HepG2 (cell line): ENCODE data around the gene SEC31B. TPM values are rescaled to one million over a fixed set of nuclear protein-coding genes. Genes with fewer than 3 reads are reported as not detected.

ENCODE experiments used
- ESRRA ChIP-seq: sonication (generic); formaldehyde crosslinking; IDR thresholded peaks from 2 replicates; pipeline ENCODE4 v1.5.1; 2020; ENCODE audit warnings: mild to moderate bottlenecking, low read depth, missing genetic modification reagents
- JUND ChIP-seq: sonication (generic); formaldehyde crosslinking; IDR thresholded peaks from 2 replicates; pipeline ENCODE4 v1.8.0; 2022; ENCODE audit warnings: mild to moderate bottlenecking, missing genetic modification reagents
- KDM2A ChIP-seq: sonication (generic); formaldehyde crosslinking; IDR thresholded peaks from 2 replicates; pipeline ENCODE4 v1.4.0; 2020; ENCODE audit warnings: low read depth, missing genetic modification reagents, borderline replicate concordance
- SRY ChIP-seq: sonication (generic); formaldehyde crosslinking; IDR thresholded peaks from 2 replicates; pipeline ENCODE4 v1.8.0; 2022; ENCODE audit warnings: mild to moderate bottlenecking, missing genetic modification reagents
- ZNF282 ChIP-seq: fragments of 450-650 bp; IDR thresholded peaks from 2 replicates; pipeline ENCODE4 v1.6.1; 2018; ENCODE audit not compliant: partially characterized antibody
- ZNF607 ChIP-seq: sonication (generic); formaldehyde crosslinking; IDR thresholded peaks from 2 replicates; pipeline ENCODE4 v1.5.1; 2020; ENCODE audit warnings: missing genetic modification reagents, mild to moderate bottlenecking, borderline replicate concordance
- polyA plus RNA-seq, 8 experiments: library from polyadenylated mRNA; depleted of rRNA in 3 of 8; stranded (reverse) in 7 of 8; unstranded in 1 of 8; fragments of >200 nt; fragmentation: Illumina TruSeq in 4 of 8; extraction: Trizol in 4 of 8; gene quantifications; 2 replicates each; pipeline versions ENCODE4 v1.2.1 to v1.2.3, GENCODE V29; 2011 to 2016; ENCODE audit warnings: low read depth in 4 of 8, missing spikeins in 1 of 8, mixed read lengths in 1 of 8; ENCODE audit not compliant: insufficient read depth in 1 of 8
- total RNA-seq, 5 experiments: library from RNA; depleted of rRNA; stranded (reverse); fragments of >200 nt; fragmentation: Illumina TruSeq; extraction: Trizol; gene quantifications; 2 replicates each; pipeline ENCODE4 v1.2.3, GENCODE V29; 2016; ENCODE audit warnings: low read depth in 1 of 5
- TF ChIP-seq, protein P1 (sequence below), 2 experiments: fragments of 450-650 bp in 1 of 2; sonication (generic) in 1 of 2; formaldehyde crosslinking in 1 of 2; IDR thresholded peaks; 2 replicates each; pipeline versions ENCODE4 v1.6.1 to v1.8.0; 2016 to 2022; ENCODE audit warnings: antibody characterized with exemption in 1 of 2, mild to moderate bottlenecking in 1 of 2, missing genetic modification reagents in 1 of 2
- TF ChIP-seq, protein P2 (sequence below): sonication (generic); formaldehyde crosslinking; IDR thresholded peaks from 2 replicates; pipeline ENCODE4 v1.9.0; 2021; ENCODE audit warnings: missing genetic modification reagents, borderline replicate concordance
- TF ChIP-seq, protein P3 (sequence below): sonication (generic); formaldehyde crosslinking; IDR thresholded peaks from 2 replicates; pipeline ENCODE4 v1.8.0; 2022; ENCODE audit warnings: missing genetic modification reagents, mild to moderate bottlenecking, borderline replicate concordance
- TF ChIP-seq, protein P4 (sequence below): sonication (generic); formaldehyde crosslinking; IDR thresholded peaks from 2 replicates; pipeline ENCODE4 v1.4.0; 2020; ENCODE audit warnings: missing genetic modification reagents

SEC31B gene
- total and polyA plus RNA-seq, 2 of the 13 experiments (the other 11 are each of a cell fraction or from before 2014, with no cell fraction given) = 2.0 to 8.3 TPM

DNA sequence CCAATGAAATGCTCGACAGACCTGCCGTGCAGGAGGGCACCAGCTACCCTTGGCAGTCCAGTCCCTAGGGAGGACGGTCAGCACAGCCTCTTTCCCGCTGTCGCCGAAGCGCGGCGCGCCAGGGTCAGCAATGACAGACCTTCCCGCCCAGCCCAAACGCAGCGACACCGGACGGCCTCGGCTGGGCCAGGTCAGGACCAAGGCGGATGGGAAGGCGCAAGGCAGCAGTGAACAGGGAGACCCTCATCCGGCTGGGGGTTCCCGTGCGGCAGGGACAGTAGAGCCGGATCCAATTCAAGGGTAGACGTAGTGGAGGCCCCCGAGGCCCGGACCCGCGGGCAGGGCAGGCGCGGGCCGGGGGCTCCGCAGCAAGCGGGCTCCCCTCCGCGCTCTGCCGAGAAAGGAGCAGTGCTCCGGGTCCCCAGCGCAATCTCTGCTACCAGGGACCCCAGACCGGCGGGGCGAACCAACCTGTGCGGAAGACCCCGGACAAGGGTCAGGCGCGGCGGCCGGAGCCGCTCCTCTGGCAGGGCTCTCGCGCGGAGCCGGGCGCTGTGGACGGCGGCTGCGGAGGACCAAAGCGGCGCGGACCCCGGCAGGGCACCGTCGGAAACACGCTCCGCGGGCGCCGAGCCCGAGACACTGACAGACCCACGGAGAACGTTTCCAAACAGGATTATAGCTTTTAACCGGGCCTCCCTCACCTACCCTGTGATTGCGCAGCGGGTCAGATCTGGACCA, at the start of gene SEC31B (continued):
- TF ChIP-seq, protein P1, sequence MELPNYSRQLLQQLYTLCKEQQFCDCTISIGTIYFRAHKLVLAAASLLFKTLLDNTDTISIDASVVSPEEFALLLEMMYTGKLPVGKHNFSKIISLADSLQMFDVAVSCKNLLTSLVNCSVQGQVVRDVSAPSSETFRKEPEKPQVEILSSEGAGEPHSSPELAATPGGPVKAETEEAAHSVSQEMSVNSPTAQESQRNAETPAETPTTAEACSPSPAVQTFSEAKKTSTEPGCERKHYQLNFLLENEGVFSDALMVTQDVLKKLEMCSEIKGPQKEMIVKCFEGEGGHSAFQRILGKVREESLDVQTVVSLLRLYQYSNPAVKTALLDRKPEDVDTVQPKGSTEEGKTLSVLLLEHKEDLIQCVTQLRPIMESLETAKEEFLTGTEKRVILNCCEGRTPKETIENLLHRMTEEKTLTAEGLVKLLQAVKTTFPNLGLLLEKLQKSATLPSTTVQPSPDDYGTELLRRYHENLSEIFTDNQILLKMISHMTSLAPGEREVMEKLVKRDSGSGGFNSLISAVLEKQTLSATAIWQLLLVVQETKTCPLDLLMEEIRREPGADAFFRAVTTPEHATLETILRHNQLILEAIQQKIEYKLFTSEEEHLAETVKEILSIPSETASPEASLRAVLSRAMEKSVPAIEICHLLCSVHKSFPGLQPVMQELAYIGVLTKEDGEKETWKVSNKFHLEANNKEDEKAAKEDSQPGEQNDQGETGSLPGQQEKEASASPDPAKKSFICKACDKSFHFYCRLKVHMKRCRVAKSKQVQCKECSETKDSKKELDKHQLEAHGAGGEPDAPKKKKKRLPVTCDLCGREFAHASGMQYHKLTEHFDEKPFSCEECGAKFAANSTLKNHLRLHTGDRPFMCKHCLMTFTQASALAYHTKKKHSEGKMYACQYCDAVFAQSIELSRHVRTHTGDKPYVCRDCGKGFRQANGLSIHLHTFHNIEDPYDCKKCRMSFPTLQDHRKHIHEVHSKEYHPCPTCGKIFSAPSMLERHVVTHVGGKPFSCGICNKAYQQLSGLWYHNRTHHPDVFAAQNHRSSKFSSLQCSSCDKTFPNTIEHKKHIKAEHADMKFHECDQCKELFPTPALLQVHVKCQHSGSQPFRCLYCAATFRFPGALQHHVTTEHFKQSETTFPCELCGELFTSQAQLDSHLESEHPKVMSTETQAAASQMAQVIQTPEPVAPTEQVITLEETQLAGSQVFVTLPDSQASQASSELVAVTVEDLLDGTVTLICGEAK (IDR thresholded peaks at IDR 0.05) = no peak
- TF ChIP-seq, protein P1 (CRISPR knock-in tag; IDR thresholded peaks at IDR 0.05) = peak; percentile 21; the same call in 1 of the 2 replicates
- TF ChIP-seq SRY (peak; percentile 57; the same call in 1 of the 2 replicates), JUND (CRISPR knock-in tag) (no peak), ZNF607 (CRISPR knock-in tag) (peak; percentile 72; the same call in 1 of the 2 replicates), KDM2A (CRISPR knock-in tag) (peak; percentile 93), ZNF282 (no peak), ESRRA (CRISPR knock-in tag) (0 out of 2 replicates have a peak, but pooled peaks have one; percentile 44)
- TF ChIP-seq, protein P2, sequence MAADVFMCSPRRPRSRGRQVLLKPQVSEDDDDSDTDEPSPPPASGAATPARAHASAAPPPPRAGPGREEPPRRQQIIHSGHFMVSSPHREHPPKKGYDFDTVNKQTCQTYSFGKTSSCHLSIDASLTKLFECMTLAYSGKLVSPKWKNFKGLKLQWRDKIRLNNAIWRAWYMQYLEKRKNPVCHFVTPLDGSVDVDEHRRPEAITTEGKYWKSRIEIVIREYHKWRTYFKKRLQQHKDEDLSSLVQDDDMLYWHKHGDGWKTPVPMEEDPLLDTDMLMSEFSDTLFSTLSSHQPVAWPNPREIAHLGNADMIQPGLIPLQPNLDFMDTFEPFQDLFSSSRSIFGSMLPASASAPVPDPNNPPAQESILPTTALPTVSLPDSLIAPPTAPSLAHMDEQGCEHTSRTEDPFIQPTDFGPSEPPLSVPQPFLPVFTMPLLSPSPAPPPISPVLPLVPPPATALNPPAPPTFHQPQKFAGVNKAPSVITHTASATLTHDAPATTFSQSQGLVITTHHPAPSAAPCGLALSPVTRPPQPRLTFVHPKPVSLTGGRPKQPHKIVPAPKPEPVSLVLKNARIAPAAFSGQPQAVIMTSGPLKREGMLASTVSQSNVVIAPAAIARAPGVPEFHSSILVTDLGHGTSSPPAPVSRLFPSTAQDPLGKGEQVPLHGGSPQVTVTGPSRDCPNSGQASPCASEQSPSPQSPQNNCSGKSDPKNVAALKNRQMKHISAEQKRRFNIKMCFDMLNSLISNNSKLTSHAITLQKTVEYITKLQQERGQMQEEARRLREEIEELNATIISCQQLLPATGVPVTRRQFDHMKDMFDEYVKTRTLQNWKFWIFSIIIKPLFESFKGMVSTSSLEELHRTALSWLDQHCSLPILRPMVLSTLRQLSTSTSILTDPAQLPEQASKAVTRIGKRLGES (CRISPR knock-in tag) = no peak
- TF ChIP-seq, protein P3, sequence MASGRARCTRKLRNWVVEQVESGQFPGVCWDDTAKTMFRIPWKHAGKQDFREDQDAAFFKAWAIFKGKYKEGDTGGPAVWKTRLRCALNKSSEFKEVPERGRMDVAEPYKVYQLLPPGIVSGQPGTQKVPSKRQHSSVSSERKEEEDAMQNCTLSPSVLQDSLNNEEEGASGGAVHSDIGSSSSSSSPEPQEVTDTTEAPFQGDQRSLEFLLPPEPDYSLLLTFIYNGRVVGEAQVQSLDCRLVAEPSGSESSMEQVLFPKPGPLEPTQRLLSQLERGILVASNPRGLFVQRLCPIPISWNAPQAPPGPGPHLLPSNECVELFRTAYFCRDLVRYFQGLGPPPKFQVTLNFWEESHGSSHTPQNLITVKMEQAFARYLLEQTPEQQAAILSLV = 0 out of 2 replicates have a peak, but pooled peaks have one; percentile 75
- TF ChIP-seq, protein P4, sequence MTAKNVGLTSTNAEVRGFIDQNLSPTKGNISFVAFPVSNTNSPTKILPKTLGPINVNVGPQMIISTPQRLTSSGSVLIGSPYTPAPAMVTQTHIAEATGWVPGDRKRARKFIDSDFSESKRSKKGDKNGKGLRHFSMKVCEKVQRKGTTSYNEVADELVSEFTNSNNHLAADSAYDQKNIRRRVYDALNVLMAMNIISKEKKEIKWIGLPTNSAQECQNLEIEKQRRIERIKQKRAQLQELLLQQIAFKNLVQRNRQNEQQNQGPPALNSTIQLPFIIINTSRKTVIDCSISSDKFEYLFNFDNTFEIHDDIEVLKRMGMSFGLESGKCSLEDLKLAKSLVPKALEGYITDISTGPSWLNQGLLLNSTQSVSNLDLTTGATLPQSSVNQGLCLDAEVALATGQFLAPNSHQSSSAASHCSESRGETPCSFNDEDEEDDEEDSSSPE (CRISPR knock-in tag) = peak; percentile 82
